ENCODE measurements around the gene UGT1A3. TPM values are rescaled to one million over a fixed set of nuclear protein-coding genes. Genes with fewer than 3 reads are reported as not detected.

The UGT1A3 gene
- total RNA-seq, 1 experiment from 2014 or later = 5.9 TPM

- Mint-ChIP-seq H3K4me3 (ENCODE audit: low read depth, unreplicated experiment) (no peak overlapping the region), H3K9me3 (ENCODE audit: low read depth, unreplicated experiment) (no peaks in the 10 kb centered on the region), H3K36me3 (ENCODE audit: insufficient read depth, unreplicated experiment) (peaks cover 5% of the 10 kb centered on the region), H3K4me1 (ENCODE audit: low read depth, unreplicated experiment) (no peaks in the 10 kb centered on the region), H3K27ac (ENCODE audit: unreplicated experiment) (no peak overlapping the region), H3K27me3 (ENCODE audit: unreplicated experiment) (peaks cover 24% of the 10 kb centered on the region)
- intact Hi-C loops (cut with micrococcal nuclease; ENCODE audit: unreplicated experiment) = no loop called here
- TF ChIP-seq CTCF (IDR thresholded peaks at IDR 0.05; ENCODE audit: unreplicated experiment) = no peak
- no TSS peak for BruUV-seq (replicated peaks)
- DNase-seq = no peak
- CTCF ChIA-PET = no interaction called here
These were observed 87.5 kb downstream of the UGT1A3 start for GRCh38 chr2:233816334-233816733.

- Mint-ChIP-seq H3K27me3 (ENCODE audit: unreplicated experiment) (peaks cover 29% of the 10 kb centered on the region), H3K4me3 (ENCODE audit: low read depth, unreplicated experiment) (no peak overlapping the region), H3K9me3 (ENCODE audit: low read depth, unreplicated experiment) (no peaks in the 10 kb centered on the region), H3K27ac (ENCODE audit: unreplicated experiment) (no peak overlapping the region), H3K36me3 (ENCODE audit: insufficient read depth, unreplicated experiment) (peaks cover 5% of the 10 kb centered on the region), H3K4me1 (ENCODE audit: low read depth, unreplicated experiment) (no peaks in the 10 kb centered on the region)
- intact Hi-C loops (cut with micrococcal nuclease; ENCODE audit: unreplicated experiment) = no loop called here
- BruUV-seq (replicated peaks) = no TSS peak
- CTCF ChIA-PET = no interaction called here
- no peak for DNase-seq
- no peak for TF ChIP-seq CTCF (IDR thresholded peaks at IDR 0.05; ENCODE audit: unreplicated experiment)
These were observed 87.9 kb downstream of the UGT1A3 start for GRCh38 chr2:233816771-233817170.

- intact Hi-C loops (cut with micrococcal nuclease; ENCODE audit: unreplicated experiment) = no loop called here
- CTCF ChIA-PET = no interaction called here
- no peak overlapping the region for H3K4me3 Mint-ChIP-seq (ENCODE audit: low read depth, unreplicated experiment)
- no peaks in the 10 kb centered on the region for H3K9me3 Mint-ChIP-seq (ENCODE audit: low read depth, unreplicated experiment)
- no peak for DNase-seq
- peaks cover 5% of the 10 kb centered on the region for H3K36me3 Mint-ChIP-seq (ENCODE audit: insufficient read depth, unreplicated experiment)
- H3K27ac Mint-ChIP-seq (ENCODE audit: unreplicated experiment) = no peak overlapping the region
- H3K27me3 Mint-ChIP-seq (ENCODE audit: unreplicated experiment) = peaks cover 24% of the 10 kb centered on the region
- H3K4me1 Mint-ChIP-seq (ENCODE audit: low read depth, unreplicated experiment) = no peaks in the 10 kb centered on the region
- no peak for TF ChIP-seq CTCF (IDR thresholded peaks at IDR 0.05; ENCODE audit: unreplicated experiment)
- no TSS peak for BruUV-seq (replicated peaks)
These were observed 88.6 kb downstream of the UGT1A3 start for GRCh38 chr2:233817361-233817911.

GRCh38 chr2:233817995-233818638 is 89.3 kb downstream of the UGT1A3 start:
- DNase-seq = no peak
- Mint-ChIP-seq H3K4me3 (ENCODE audit: low read depth, unreplicated experiment) (no peak overlapping the region), H3K27ac (ENCODE audit: unreplicated experiment) (no peak overlapping the region), H3K36me3 (ENCODE audit: insufficient read depth, unreplicated experiment) (peaks cover 5% of the 10 kb centered on the region), H3K27me3 (ENCODE audit: unreplicated experiment) (peaks cover 20% of the 10 kb centered on the region), H3K9me3 (ENCODE audit: low read depth, unreplicated experiment) (no peaks in the 10 kb centered on the region), H3K4me1 (ENCODE audit: low read depth, unreplicated experiment) (no peaks in the 10 kb centered on the region)
- no peak for TF ChIP-seq CTCF (IDR thresholded peaks at IDR 0.05; ENCODE audit: unreplicated experiment)
- CTCF ChIA-PET = no interaction called here
- BruUV-seq (replicated peaks) = no TSS peak
- intact Hi-C loops (cut with micrococcal nuclease; ENCODE audit: unreplicated experiment) = no loop called here

Data from Calu3 (cell line).